ENCODE data around the gene PLEKHN1.

- TF ChIP-seq EZH2 (optimal IDR thresholded peaks at IDR 0.05; ENCODE audit: low read depth, low read length) (no peak), CTCF (IDR thresholded peaks at IDR 0.05; ENCODE audit: low read length) (no peak)
These were observed 55.6 kb downstream of the PLEKHN1 start for GRCh38 chr1:1021920-1022259.
